IMR-90 (cell line): ENCODE measurements around the gene RORC. TPM values are rescaled to one million over a fixed set of nuclear protein-coding genes. Genes with fewer than 3 reads are reported as not detected.
"Not testable (repeated sequence)": the region's sequence is repeated elsewhere in the genome, so short reads cannot be mapped to it uniquely, and the experiment has no call there.

Experiments
- ATAC-seq: fragments of 200-7000 bp; cut with Tn5 transposase; 2 replicates; pipeline ENCODE4 v1.9.1; 2020; ENCODE audit warnings: low read depth, mild to moderate bottlenecking, moderate library complexity
- BruUV-seq: library from RNA; stranded (reverse); fragments of 400-500 nt; replicated peaks from 2 replicates; lab custom pipeline; 2021; lab: Mats Ljungman, UMichigan
- CTCF ChIA-PET: fragments of 300-600 bp; formaldehyde crosslinking; extraction: SDS; loops from one replicate; lab custom pipeline; 2021; ENCODE audit warnings: antibody characterized with exemption; lab: Yijun Ruan, JAX
- POLR2A ChIA-PET: fragments of 300-600 bp; sonication (Branson Sonifier 250); formaldehyde crosslinking; loops from one replicate; lab custom pipeline; 2022; ENCODE audit warnings: antibody characterized with exemption; ENCODE audit not compliant: unreplicated experiment; lab: Charles Lee
- DNase-seq: peaks from one replicate; pipeline ENCODE4 v3.0.0; 2013
- H2AFZ ChIP-seq: replicated peaks from 2 replicates; pipeline ENCODE3; 2013; ENCODE audit warnings: low read length, mild to moderate bottlenecking; ENCODE audit not compliant: poor library complexity
- H2AK5ac ChIP-seq: 2 replicates; pipeline ENCODE4 v1.6.1; 2013; ENCODE audit warnings: low read depth, low read length, inconsistent platforms
- H2AK9ac ChIP-seq: replicated peaks from 2 replicates; pipeline ENCODE3; 2013; ENCODE audit warnings: mild to moderate bottlenecking, low read depth, low read length, moderate library complexity; ENCODE audit not compliant: poor library complexity
- H2BK120ac ChIP-seq: 2 replicates; pipeline ENCODE4 v1.6.1; 2013; ENCODE audit warnings: low read depth, low read length, inconsistent platforms
- H2BK15ac ChIP-seq: 3 replicates; pipeline ENCODE4 v1.6.1; 2013; ENCODE audit warnings: low read depth, low read length, inconsistent platforms
- H2BK20ac ChIP-seq: 2 replicates; pipeline ENCODE4 v1.6.1; 2013; ENCODE audit warnings: low read depth, mild to moderate bottlenecking, inconsistent platforms, low read length, moderate library complexity
- H2BK5ac ChIP-seq: 2 replicates; pipeline ENCODE4 v1.6.1; 2013; ENCODE audit warnings: mild to moderate bottlenecking, low read depth, low read length, inconsistent platforms; ENCODE audit not compliant: poor library complexity, severe bottlenecking
- H3K14ac ChIP-seq: replicated peaks from 2 replicates; pipeline ENCODE4 v1.6.1; 2013; ENCODE audit warnings: low read depth, low read length, inconsistent platforms
- H3K18ac ChIP-seq: 2 replicates; pipeline ENCODE4 v1.6.1; 2013; ENCODE audit warnings: low read depth, low read length, control low read depth
- H3K23ac ChIP-seq: 2 replicates; pipeline ENCODE4 v1.6.1; 2013; ENCODE audit warnings: low read depth, low read length, inconsistent platforms
- H3K27ac ChIP-seq: 2 replicates; pipeline ENCODE4 v1.5.1; 2013; ENCODE audit warnings: mild to moderate bottlenecking, control low read depth, low read length; ENCODE audit not compliant: insufficient read depth
- H3K27me3 ChIP-seq: 2 replicates; pipeline ENCODE4 v1.6.1; 2013; ENCODE audit warnings: low read length; ENCODE audit not compliant: control insufficient read depth, insufficient read depth
- H3K36me3 ChIP-seq: 2 replicates; pipeline ENCODE4 v1.6.1; 2013; ENCODE audit warnings: low read length, mixed read lengths; ENCODE audit not compliant: control insufficient read depth, insufficient read depth
- H3K4ac ChIP-seq: 2 replicates; pipeline ENCODE4 v1.6.1; 2013; ENCODE audit warnings: low read depth, low read length, inconsistent platforms
- H3K4me1 ChIP-seq: 2 replicates; pipeline ENCODE4 v1.6.1; 2013; ENCODE audit warnings: low read length, mixed read lengths; ENCODE audit not compliant: control insufficient read depth, insufficient read depth
- H3K4me2 ChIP-seq: 2 replicates; pipeline ENCODE4 v1.6.1; 2013; ENCODE audit warnings: low read depth, mild to moderate bottlenecking, control low read depth, low read length, moderate library complexity
- H3K4me3 ChIP-seq: 2 replicates; pipeline ENCODE4 v1.5.1; 2013; ENCODE audit warnings: low read depth, mild to moderate bottlenecking, control low read depth, low read length, moderate library complexity; ENCODE audit not compliant: insufficient read depth
- H3K56ac ChIP-seq: 2 replicates; pipeline ENCODE4 v1.6.1; 2013; ENCODE audit warnings: low read length, inconsistent platforms; ENCODE audit not compliant: insufficient read depth; ENCODE audit errors: extremely low read depth
- H3K79me1 ChIP-seq, 2 experiments: 2 replicates each; pipeline ENCODE4 v1.6.1; 2013; ENCODE audit warnings: low read length in 2 of 2, inconsistent platforms in 1 of 2, low read depth in 1 of 2
- H3K9ac ChIP-seq: 2 replicates; pipeline ENCODE4 v1.6.1; 2013; ENCODE audit warnings: low read depth, low read length, control low read depth
- H3K9me1 ChIP-seq: 2 replicates; pipeline ENCODE4 v1.6.1; 2013; ENCODE audit warnings: low read length, inconsistent platforms; ENCODE audit not compliant: insufficient read depth
- H3K9me3 ChIP-seq: 2 replicates; pipeline ENCODE4 v1.6.1; 2013; ENCODE audit warnings: low read length; ENCODE audit not compliant: control insufficient read depth, insufficient read depth
- H4K20me1 ChIP-seq: 2 replicates; pipeline ENCODE4 v1.6.1; 2013; ENCODE audit warnings: low read length, inconsistent platforms; ENCODE audit not compliant: insufficient read depth
- H4K5ac ChIP-seq: 2 replicates; pipeline ENCODE4 v1.6.1; 2013; ENCODE audit warnings: mild to moderate bottlenecking, low read depth, low read length, control low read depth
- H4K8ac ChIP-seq, 2 experiments: 2 replicates each; pipeline ENCODE4 v1.6.1; 2013; ENCODE audit warnings: low read depth in 2 of 2, low read length in 2 of 2, control low read depth in 1 of 2, inconsistent platforms in 1 of 2
- H4K91ac ChIP-seq: 2 replicates; pipeline ENCODE4 v1.6.1; 2013; ENCODE audit warnings: low read depth, low read length, inconsistent platforms; ENCODE audit not compliant: insufficient read depth
- BHLHE40 ChIP-seq: fragments of 150-350 bp; IDR thresholded peaks from 2 replicates; pipeline ENCODE4 v1.6.1; 2016; ENCODE audit warnings: mild to moderate bottlenecking, low read depth, low read length
- CHD1 ChIP-seq: IDR thresholded peaks from 2 replicates; pipeline ENCODE4 v1.6.1; 2012; ENCODE audit warnings: low read depth, low read length, improper control_type of control experiment
- MXI1 ChIP-seq: IDR thresholded peaks from 2 replicates; pipeline ENCODE4 v1.6.1; 2012; ENCODE audit warnings: low read depth, mild to moderate bottlenecking, low read length, moderate library complexity, borderline replicate concordance
- NFE2L2 ChIP-seq: fragments of 150-350 bp; IDR thresholded peaks from 2 replicates; pipeline ENCODE4 v1.6.1; 2016; ENCODE audit warnings: low read depth, mild to moderate bottlenecking, low read length
- POLR2A ChIP-seq: IDR thresholded peaks from 2 replicates; pipeline ENCODE4 v1.6.1; 2012; ENCODE audit warnings: mild to moderate bottlenecking, low read depth, low read length
- RAD21 ChIP-seq: IDR thresholded peaks from 2 replicates; pipeline ENCODE4 v1.6.1; 2012; ENCODE audit warnings: low read length, improper control_type of control experiment
- RCOR1 ChIP-seq: IDR thresholded peaks from 2 replicates; pipeline ENCODE4 v1.6.1; 2012; ENCODE audit warnings: mild to moderate bottlenecking, low read length, improper control_type of control experiment; ENCODE audit not compliant: insufficient replicate concordance
- RFX5 ChIP-seq: IDR thresholded peaks from 2 replicates; pipeline ENCODE4 v1.8.0; 2012; ENCODE audit warnings: low read depth, mild to moderate bottlenecking, low read length, moderate library complexity
- SMC3 ChIP-seq: fragments of 150-350 bp; IDR thresholded peaks from 2 replicates; pipeline ENCODE4 v1.6.1; 2016; ENCODE audit warnings: low read depth, mild to moderate bottlenecking, antibody characterized with exemption, low read length, moderate library complexity
- USF2 ChIP-seq: fragments of 150-350 bp; IDR thresholded peaks from 2 replicates; pipeline ENCODE4 v1.6.1; 2017; ENCODE audit warnings: mild to moderate bottlenecking, antibody characterized with exemption, low read length, low read depth
- WGBS, 2 experiments: methylation state at CpG; one replicate each; pipeline versions ENCODE4 v1.1.5 to v1.1.7; 2013; ENCODE audit warnings: missing lambda C conversion rate in 2 of 2; ENCODE audit not compliant: insufficient read length in 1 of 2; ENCODE audit errors: extremely low coverage in 2 of 2; 5-methylcytosine and 5-hydroxymethylcytosine counted together
- dilution Hi-C: fragments of 300-500 bp; cut with HindIII; formaldehyde crosslinking; loops from one replicate; pipeline ENCODE4 v1.14.3; 2018; ENCODE audit warnings: low sequenced_read_pairs; ENCODE audit not compliant: unreplicated experiment
- in situ Hi-C: fragments of 300-500 bp; cut with MboI; formaldehyde crosslinking; loops from 3 replicates; pipeline ENCODE4 v1.14.3; 2019; ENCODE audit warnings: low sequenced_read_pairs, inconsistent platforms, mixed read lengths
- intact Hi-C: fragments of 100-400 bp; cut with micrococcal nuclease; formaldehyde crosslinking; loops from 2 replicates; pipeline ENCODE4 v1.10.0; 2022
- polyA plus RNA-seq, 3 experiments: library from polyadenylated mRNA; depleted of rRNA; stranded (reverse); fragments of >200 nt; gene quantifications; 2 replicates each; pipeline ENCODE4 v1.2.3, GENCODE V29; 2012; ENCODE audit warnings: low replicate concordance in 1 of 3
- total RNA-seq: library from RNA; depleted of rRNA; stranded (reverse); fragments of >200 nt; gene quantifications from 2 replicates; pipeline ENCODE4 v1.2.3, GENCODE V29; 2012

RORC gene
- total and polyA plus RNA-seq, 2 of the 4 experiments (the other 2 are of a cell fraction): not detected

- Histone ChIP-seq H3K9me1 (no peaks in the 10 kb centered on the region; the same call in 1 of the 2 replicates), H4K5ac (no peak overlapping the region), H3K27ac (no peak overlapping the region), H3K9me3 (no peaks in the 10 kb centered on the region), H4K91ac (no peak overlapping the region), H3K79me1 (no peaks in the 10 kb centered on the region), H3K27me3 (peaks cover 3% of the 10 kb centered on the region), H4K8ac (no peak overlapping the region), H3K4ac (no peak overlapping the region), H3K4me1 (no peaks in the 10 kb centered on the region), H3K18ac (no peak overlapping the region), H2BK20ac (no peak overlapping the region), H2AFZ (no peak overlapping the region), H3K56ac (no peak overlapping the region), H2AK5ac (no peak overlapping the region), H2BK5ac (no peak overlapping the region), H4K20me1 (no peaks in the 10 kb centered on the region), H2AK9ac (no peak overlapping the region), H3K36me3 (no peaks in the 10 kb centered on the region), H2BK120ac (no peak overlapping the region), H2BK15ac (no peak overlapping the region), H3K14ac (no peak overlapping the region), H3K23ac (no peak overlapping the region), H3K4me3 (no peak overlapping the region), H3K4me2 (no peak overlapping the region), H3K9ac (no peak overlapping the region)
- no peak for ATAC-seq
- POLR2A ChIA-PET: no interaction called here
- CTCF ChIA-PET: no interaction called here
- BruUV-seq: no TSS peak
- DNase-seq: peak; percentile 72
- TF ChIP-seq RFX5: no peak
- TF ChIP-seq RAD21: no peak
- no peak for TF ChIP-seq NFE2L2
- TF ChIP-seq POLR2A: no peak
- no peak for TF ChIP-seq USF2
- no peak for TF ChIP-seq MXI1
- TF ChIP-seq RCOR1: no peak
- TF ChIP-seq SMC3: no peak
- TF ChIP-seq CHD1: no peak
- no peak for TF ChIP-seq BHLHE40
- WGBS, 2 experiments: no CpG with 5 or more reads among the region's 5 CpGs
- in situ Hi-C loops: no loop called here
- intact Hi-C loops: no loop called here
- dilution Hi-C loops: no loop called here
Measured at GRCh38 chr1:151773702-151774101, 57.9 kb downstream of the RORC start.

- H3K36me3 ChIP-seq, H3K4me1 ChIP-seq, in situ Hi-C loops, H4K5ac ChIP-seq, H3K23ac ChIP-seq, POLR2A ChIA-PET, H2BK15ac ChIP-seq, ATAC-seq, H3K27ac ChIP-seq, H3K9ac ChIP-seq, H4K20me1 ChIP-seq, H2BK20ac ChIP-seq, CTCF ChIA-PET, BruUV-seq, DNase-seq, H3K79me1 ChIP-seq, H4K91ac ChIP-seq, intact Hi-C loops, H3K56ac ChIP-seq, H2AK9ac ChIP-seq, H3K9me3 ChIP-seq, H3K4me2 ChIP-seq, H3K4ac ChIP-seq, H2BK120ac ChIP-seq, H3K27me3 ChIP-seq, H2AFZ ChIP-seq, H3K14ac ChIP-seq, H2AK5ac ChIP-seq, H3K18ac ChIP-seq, H3K9me1 ChIP-seq, H3K4me3 ChIP-seq, H4K8ac ChIP-seq, H2BK5ac ChIP-seq, dilution Hi-C loops: not testable (repeated sequence)
- WGBS, 2 experiments: no CpG with 5 or more reads among the region's 34 CpGs
Measured at GRCh38 chr1:151769270-151769669, 62.3 kb downstream of the RORC start.
